Prostate gland (tissue), 2 donors: ENCODE measurements around the gene RNF224.

ENCODE experiments used
- POLR2A ChIP-seq: fragments of 450-650 bp; IDR thresholded peaks from one replicate; pipeline ENCODE4 v1.6.1; 2016; ENCODE audit warnings: antibody characterized with exemption, mild to moderate bottlenecking
- POLR2AphosphoS5 ChIP-seq: sonication (generic); formaldehyde crosslinking; IDR thresholded peaks from one replicate; pipeline ENCODE4 v1.6.1; 2017; ENCODE audit warnings: antibody characterized with exemption
- TF ChIP-seq, protein P1 (sequence below), 4 experiments: fragments of 200-600 bp in 2 of 4; fragments of 450-650 bp in 2 of 4; sonication (generic) in 2 of 4; IDR thresholded peaks; 1 replicate in 3 of 4; 2 replicates in 1 of 4; pipeline ENCODE4 v1.5.1; 2016 to 2019; ENCODE audit warnings: antibody characterized with exemption in 4 of 4, mild to moderate bottlenecking in 2 of 4, moderate library complexity in 2 of 4

DNA sequence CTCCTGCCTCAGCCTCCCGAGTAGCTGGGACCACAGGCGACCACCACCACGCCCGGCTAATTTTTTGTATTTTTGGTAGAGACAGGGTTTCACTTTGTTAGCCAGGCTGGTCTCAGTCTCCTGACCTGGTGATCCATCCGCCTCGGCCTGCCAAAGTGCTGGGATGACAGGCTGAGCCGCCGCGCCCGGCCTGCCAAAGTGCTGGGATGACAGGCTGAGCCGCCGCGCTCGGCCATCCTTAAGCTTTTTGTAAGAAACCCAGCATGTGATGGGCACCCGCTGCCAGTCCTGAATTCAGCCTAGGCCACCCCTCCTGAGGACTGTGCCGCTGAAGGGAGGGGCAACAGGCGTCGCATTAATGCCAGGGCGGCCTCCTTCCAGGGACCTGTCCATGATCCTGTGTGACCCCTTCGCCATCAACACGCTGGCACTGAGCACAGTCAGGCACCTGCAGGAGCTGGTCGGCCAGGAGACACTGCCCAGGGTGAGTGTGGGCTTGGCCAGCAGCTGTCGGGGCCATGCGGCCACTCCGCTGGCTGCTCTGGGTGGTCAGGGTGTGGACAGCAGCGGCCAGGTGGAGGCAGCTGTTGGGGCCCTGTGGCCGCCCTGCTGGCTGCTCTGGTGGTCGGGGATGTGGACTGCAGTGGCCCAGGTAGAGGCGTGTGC is 38.3 kb downstream of the RNF224 start:
- TF ChIP-seq, protein P1, sequence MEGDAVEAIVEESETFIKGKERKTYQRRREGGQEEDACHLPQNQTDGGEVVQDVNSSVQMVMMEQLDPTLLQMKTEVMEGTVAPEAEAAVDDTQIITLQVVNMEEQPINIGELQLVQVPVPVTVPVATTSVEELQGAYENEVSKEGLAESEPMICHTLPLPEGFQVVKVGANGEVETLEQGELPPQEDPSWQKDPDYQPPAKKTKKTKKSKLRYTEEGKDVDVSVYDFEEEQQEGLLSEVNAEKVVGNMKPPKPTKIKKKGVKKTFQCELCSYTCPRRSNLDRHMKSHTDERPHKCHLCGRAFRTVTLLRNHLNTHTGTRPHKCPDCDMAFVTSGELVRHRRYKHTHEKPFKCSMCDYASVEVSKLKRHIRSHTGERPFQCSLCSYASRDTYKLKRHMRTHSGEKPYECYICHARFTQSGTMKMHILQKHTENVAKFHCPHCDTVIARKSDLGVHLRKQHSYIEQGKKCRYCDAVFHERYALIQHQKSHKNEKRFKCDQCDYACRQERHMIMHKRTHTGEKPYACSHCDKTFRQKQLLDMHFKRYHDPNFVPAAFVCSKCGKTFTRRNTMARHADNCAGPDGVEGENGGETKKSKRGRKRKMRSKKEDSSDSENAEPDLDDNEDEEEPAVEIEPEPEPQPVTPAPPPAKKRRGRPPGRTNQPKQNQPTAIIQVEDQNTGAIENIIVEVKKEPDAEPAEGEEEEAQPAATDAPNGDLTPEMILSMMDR (IDR thresholded peaks at IDR 0.05): no peak
- TF ChIP-seq POLR2A (no peak), POLR2AphosphoS5 (no peak)
